Measurements from ENCODE around the gene RENBP. TPM values are rescaled to one million over a fixed set of nuclear protein-coding genes. Genes with fewer than 3 reads are reported as not detected.

Gene RENBP
- total and polyA plus RNA-seq, 4 donors: 1.0 to 7.9 (median 7.0) TPM

DNA sequence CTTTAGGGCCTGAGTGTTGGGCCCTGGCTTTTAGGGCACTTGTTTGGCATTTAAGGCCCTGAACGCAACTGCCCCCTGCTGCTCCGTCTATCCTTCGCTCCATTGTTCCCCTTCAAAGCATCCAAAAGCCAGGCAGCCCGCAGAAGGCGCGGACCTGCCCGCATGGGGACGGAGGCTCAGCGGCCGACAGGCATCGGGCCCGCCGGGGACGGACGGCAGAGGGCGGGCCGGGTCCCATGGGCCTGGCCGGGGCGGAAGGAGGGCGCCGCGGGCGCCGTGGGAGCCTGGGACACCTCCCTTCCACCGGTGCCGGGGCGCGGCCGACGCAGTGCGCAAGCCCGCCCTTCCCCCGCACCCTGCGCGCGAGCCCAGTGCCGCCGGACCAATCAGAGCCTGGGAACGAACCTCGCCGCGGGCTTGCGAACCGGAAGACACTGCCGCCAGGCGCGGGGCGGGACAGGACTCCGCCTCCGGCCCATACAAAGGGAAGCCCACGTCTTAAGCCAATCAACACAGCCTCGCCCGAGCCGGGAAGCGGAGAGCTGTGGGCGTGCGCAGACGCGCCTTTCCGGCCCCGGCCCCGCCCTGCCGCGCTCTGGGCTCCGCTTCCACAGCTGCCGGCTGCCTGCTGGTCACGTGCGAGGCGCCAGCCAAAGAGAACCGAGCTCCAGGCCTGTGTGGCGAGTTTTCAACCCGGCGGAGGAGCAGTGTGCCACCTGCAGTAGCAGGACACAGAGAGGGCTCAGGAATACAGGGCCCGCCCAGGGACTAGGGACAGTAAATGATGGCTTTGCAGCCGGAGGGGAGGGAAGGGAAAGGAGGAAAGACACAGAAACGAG is 16.3 kb downstream of the RENBP start:
- TF ChIP-seq GABPA (IDR thresholded peaks at IDR 0.05 in 1 of 2, conservative IDR thresholded peaks at IDR 0.05 in 1 of 2): peak in 1 of 2 donors; percentile 87
- no peak for TF ChIP-seq MAX (IDR thresholded peaks at IDR 0.05)
- TF ChIP-seq TAF1 (conservative IDR thresholded peaks at IDR 0.05): peak; percentile 88
- TF ChIP-seq RXRA (IDR thresholded peaks at IDR 0.05): no peak
- no peak for TF ChIP-seq FOXA1 (IDR thresholded peaks at IDR 0.05)
- peak; percentile 24 for TF ChIP-seq YY1 (IDR thresholded peaks at IDR 0.05)
- peak; percentile 37 for TF ChIP-seq REST (IDR thresholded peaks at IDR 0.05)
- TF ChIP-seq SP1 (IDR thresholded peaks at IDR 0.05): peak; percentile 66
- no peak for TF ChIP-seq RAD21 (IDR thresholded peaks at IDR 0.05)
- peak overlapping the region; percentile 61 to 83 (median 65) for H3K4me3 ChIP-seq (ENCODE audit: low read depth in 1 of 3, low read length in 3 of 3)
- H3K9me3 ChIP-seq (ENCODE audit: control insufficient read depth in 4 of 4, low read length in 3 of 4): no peaks in the 10 kb centered on the region
- H3K9ac ChIP-seq (ENCODE audit: low read depth in 1 of 2, low read length in 2 of 2): peak overlapping the region; percentile 42 to 79
- no peaks in the 10 kb centered on the region for H3K27me3 ChIP-seq (ENCODE audit: control insufficient read depth in 4 of 4, insufficient read depth in 4 of 4, low read length in 3 of 4)
- H3K4me1 ChIP-seq (ENCODE audit: control insufficient read depth in 4 of 4, insufficient read depth in 4 of 4, low read length in 3 of 4): peaks cover 7 to 32% (median 22%) of the 10 kb centered on the region in 4 donors
- peak overlapping the region; percentile 92 to 95 for H3K27ac ChIP-seq (ENCODE audit: low read depth in 1 of 2, low read length in 2 of 2)
- WGBS: under 1% methylated on average over 76 of the region's 76 CpGs
- H3K36me3 ChIP-seq (ENCODE audit: control insufficient read depth in 4 of 4, insufficient read depth in 3 of 4, low read depth in 1 of 4, low read length in 3 of 4): peaks cover 0 to 15% (median 1%) of the 10 kb centered on the region in 4 donors
- DNase-seq (ENCODE audit: low spot score): peak; percentile 88

DNA sequence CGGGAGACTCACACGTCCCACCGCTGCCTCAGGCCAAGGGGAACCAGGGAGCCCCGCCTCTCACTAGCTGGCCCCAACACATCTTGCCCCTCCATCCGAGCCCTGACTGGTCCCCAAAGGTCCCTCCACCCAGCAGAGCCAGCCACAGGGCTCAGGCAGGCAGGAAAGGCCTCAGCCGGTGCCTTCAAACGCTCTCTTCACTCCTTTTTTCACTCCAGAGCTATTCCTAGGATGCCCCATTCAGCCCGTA is 16.8 kb downstream of the RENBP start:
- Histone ChIP-seq H3K4me1 (ENCODE audit: control insufficient read depth in 4 of 4, insufficient read depth in 4 of 4, low read length in 3 of 4) (peaks cover 7 to 34% (median 24%) of the 10 kb centered on the region in 4 donors), H3K27me3 (ENCODE audit: control insufficient read depth in 4 of 4, insufficient read depth in 4 of 4, low read length in 3 of 4) (no peaks in the 10 kb centered on the region), H3K9me3 (ENCODE audit: control insufficient read depth in 4 of 4, low read length in 3 of 4) (no peaks in the 10 kb centered on the region), H3K27ac (ENCODE audit: low read depth in 1 of 2, low read length in 2 of 2) (peak overlapping the region; percentile 92 to 95), H3K9ac (ENCODE audit: low read depth in 1 of 2, low read length in 2 of 2) (peak overlapping the region; percentile 42 to 79), H3K36me3 (ENCODE audit: control insufficient read depth in 4 of 4, insufficient read depth in 3 of 4, low read depth in 1 of 4, low read length in 3 of 4) (peaks cover 0 to 15% (median 1%) of the 10 kb centered on the region in 4 donors), H3K4me3 (ENCODE audit: low read depth in 1 of 3, low read length in 3 of 3) (peak overlapping the region; percentile 61 to 83 (median 65))
- TF ChIP-seq TAF1 (conservative IDR thresholded peaks at IDR 0.05) (no peak), REST (IDR thresholded peaks at IDR 0.05) (no peak), HNF4A (conservative IDR thresholded peaks at IDR 0.05) (no peak), YY1 (IDR thresholded peaks at IDR 0.05) (no peak), GABPA (IDR thresholded peaks at IDR 0.05 in 1 of 2, conservative IDR thresholded peaks at IDR 0.05 in 1 of 2) (no peak), HNF4G (IDR thresholded peaks at IDR 0.05) (no peak), SP1 (IDR thresholded peaks at IDR 0.05) (no peak), EGR1 (IDR thresholded peaks at IDR 0.05; ENCODE audit: low read depth in 2 of 2) (no peak), NR2F2 (IDR thresholded peaks at IDR 0.05) (no peak), FOXA1 (IDR thresholded peaks at IDR 0.05) (no peak), JUND (IDR thresholded peaks at IDR 0.05) (no peak), RXRA (IDR thresholded peaks at IDR 0.05) (no peak), RAD21 (IDR thresholded peaks at IDR 0.05) (no peak), MAX (IDR thresholded peaks at IDR 0.05) (no peak), FOXA2 (IDR thresholded peaks at IDR 0.05) (no peak), CTCF (IDR thresholded peaks at IDR 0.05; ENCODE audit: low read depth, low read length, missing input control) (no peak)
- TF ChIP-seq, protein P1, sequence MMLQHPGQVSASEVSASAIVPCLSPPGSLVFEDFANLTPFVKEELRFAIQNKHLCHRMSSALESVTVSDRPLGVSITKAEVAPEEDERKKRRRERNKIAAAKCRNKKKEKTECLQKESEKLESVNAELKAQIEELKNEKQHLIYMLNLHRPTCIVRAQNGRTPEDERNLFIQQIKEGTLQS (IDR thresholded peaks at IDR 0.05): no peak
- TF ChIP-seq, protein P2, sequence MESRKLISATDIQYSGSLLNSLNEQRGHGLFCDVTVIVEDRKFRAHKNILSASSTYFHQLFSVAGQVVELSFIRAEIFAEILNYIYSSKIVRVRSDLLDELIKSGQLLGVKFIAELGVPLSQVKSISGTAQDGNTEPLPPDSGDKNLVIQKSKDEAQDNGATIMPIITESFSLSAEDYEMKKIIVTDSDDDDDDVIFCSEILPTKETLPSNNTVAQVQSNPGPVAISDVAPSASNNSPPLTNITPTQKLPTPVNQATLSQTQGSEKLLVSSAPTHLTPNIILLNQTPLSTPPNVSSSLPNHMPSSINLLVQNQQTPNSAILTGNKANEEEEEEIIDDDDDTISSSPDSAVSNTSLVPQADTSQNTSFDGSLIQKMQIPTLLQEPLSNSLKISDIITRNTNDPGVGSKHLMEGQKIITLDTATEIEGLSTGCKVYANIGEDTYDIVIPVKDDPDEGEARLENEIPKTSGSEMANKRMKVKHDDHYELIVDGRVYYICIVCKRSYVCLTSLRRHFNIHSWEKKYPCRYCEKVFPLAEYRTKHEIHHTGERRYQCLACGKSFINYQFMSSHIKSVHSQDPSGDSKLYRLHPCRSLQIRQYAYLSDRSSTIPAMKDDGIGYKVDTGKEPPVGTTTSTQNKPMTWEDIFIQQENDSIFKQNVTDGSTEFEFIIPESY (IDR thresholded peaks at IDR 0.05): no peak
- WGBS: 1% methylated on average over 8 of the region's 8 CpGs
- DNase-seq (ENCODE audit: low spot score): no peak

Measured in liver (tissue), 9 donors.